ENCODE data around the gene PHLDB3. TPM values are rescaled to one million over a fixed set of nuclear protein-coding genes. Genes with fewer than 3 reads are reported as not detected.

PHLDB3 gene
- total and polyA plus RNA-seq, 2 of the 13 experiments (the other 11 are each of a cell fraction or from before 2014, with no cell fraction given), result 11.3 to 14.5 TPM

DNA sequence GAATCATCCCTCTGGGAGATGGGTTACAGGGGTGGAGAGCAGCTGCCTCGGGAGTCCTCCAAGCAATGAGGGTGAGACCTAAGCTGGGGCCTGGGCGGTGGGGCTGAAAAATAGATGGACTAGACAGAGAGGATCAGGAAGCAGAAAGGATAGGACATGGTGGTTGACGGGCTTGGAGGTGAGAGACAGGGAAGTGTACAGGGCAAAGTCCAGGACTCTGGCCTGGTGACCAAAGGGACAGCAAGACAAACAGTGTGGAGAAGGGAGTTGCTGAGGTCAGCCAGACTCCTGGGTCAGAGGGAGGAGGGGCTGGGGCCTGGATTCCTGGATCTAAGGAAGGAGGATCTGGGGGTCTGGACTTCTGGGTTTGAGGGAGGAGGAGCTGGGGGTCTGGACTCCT is 5.5 kb downstream of the PHLDB3 start:
- Histone ChIP-seq H3K27me3 (ENCODE audit: control insufficient read depth in 1 of 2, insufficient read depth in 2 of 2, low read length in 2 of 2) (no peaks in the 10 kb centered on the region; a peak in 1 of 5 replicates), H3K36me3 (replicated peaks in 1 of 2; ENCODE audit: control insufficient read depth in 1 of 2, insufficient read depth in 2 of 2, low read length in 2 of 2) (peaks cover 9 to 17% of the 10 kb centered on the region in 2 experiments; a peak in 3 of 5 replicates), H3K27ac (ENCODE audit: extremely low read length, insufficient read depth, low read length) (peak overlapping the region; percentile 71), H3K4me2 (ENCODE audit: low read depth, low read length) (peak overlapping the region; percentile 61), H3K9ac (ENCODE audit: insufficient read depth, low read depth, low read length) (peak overlapping the region; percentile 37), H3K4me3 (replicated peaks in 1 of 3; ENCODE audit: insufficient read depth in 1 of 3, low read depth in 2 of 3, low read length in 3 of 3) (peak overlapping the region in 1 of 3 experiments; percentile 45; a peak in 1 of 6 replicates), H3K4me1 (ENCODE audit: insufficient read depth, low read length) (peaks cover 42% of the 10 kb centered on the region), H2AFZ (ENCODE audit: low read length) (no peak overlapping the region), H3K9me3 (ENCODE audit: low read length) (no peaks in the 10 kb centered on the region), H4K20me1 (ENCODE audit: insufficient read depth, low read length) (no peaks in the 10 kb centered on the region), H3K79me2 (ENCODE audit: insufficient read depth, low read length) (peaks cover 11% of the 10 kb centered on the region)
- POLR2A ChIA-PET, result interaction anchor here (0.6 to 1.6 kb wide), 6 partner anchors 9 to 169 kb away, joined by 3 to 7 read pairs (median 4); no protein-coding TSS in a partner anchor
- intact Hi-C loops (cut with micrococcal nuclease; ENCODE audit: unreplicated experiment), result no loop called here
- ATAC-seq, result peak; percentile 75
- peak; percentile 94 for FAIRE-seq
- DNase-seq (ENCODE audit: low spot score), result peak; percentile 81
- in situ Hi-C loops (cut with HindIII; ENCODE audit: extremely low pct_ligation_motif_present, low pct_unique_long_range_greater_than_20kb), result no loop called here
- CTCF ChIA-PET (ENCODE audit: low intra/inter-chr PET ratio, low total read pairs), result interaction anchor here (0.6 kb wide), 1 partner anchor 53 kb away, joined by 3 read pairs; no protein-coding TSS in a partner anchor
- 16% methylated on average over 3 of the region's 3 CpGs for WGBS (ENCODE audit: low lambda C conversion rate)
- no TSS peak for BruUV-seq (replicated peaks)
- TF ChIP-seq, protein P1, sequence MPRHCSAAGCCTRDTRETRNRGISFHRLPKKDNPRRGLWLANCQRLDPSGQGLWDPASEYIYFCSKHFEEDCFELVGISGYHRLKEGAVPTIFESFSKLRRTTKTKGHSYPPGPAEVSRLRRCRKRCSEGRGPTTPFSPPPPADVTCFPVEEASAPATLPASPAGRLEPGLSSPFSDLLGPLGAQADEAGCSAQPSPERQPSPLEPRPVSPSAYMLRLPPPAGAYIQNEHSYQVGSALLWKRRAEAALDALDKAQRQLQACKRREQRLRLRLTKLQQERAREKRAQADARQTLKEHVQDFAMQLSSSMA (CRISPR knock-in tag; IDR thresholded peaks at IDR 0.05), result no peak
- no peak for TF ChIP-seq MIER2 (CRISPR knock-in tag; IDR thresholded peaks at IDR 0.05)
- TF ChIP-seq ZFP37 (CRISPR knock-in tag; IDR thresholded peaks at IDR 0.05; ENCODE audit: borderline replicate concordance), result peak; percentile 43; the same call in 1 of the 2 replicates
- no peak for TF ChIP-seq SRSF1 (optimal IDR thresholded peaks at IDR 0.05; ENCODE audit: low read depth, low read length)
- peak; percentile 86 for TF ChIP-seq SALL1 (CRISPR knock-in tag; IDR thresholded peaks at IDR 0.05)
- TF ChIP-seq MAFK (conservative IDR thresholded peaks at IDR 0.05 in 1 of 2, IDR thresholded peaks at IDR 0.05 in 1 of 2; ENCODE audit: low read length in 2 of 2), result peak; percentile 72
- no peak for TF ChIP-seq ZNF629 (CRISPR knock-in tag; conservative IDR thresholded peaks at IDR 0.05)
- 0 out of 2 replicates have a peak, but pooled peaks have one; percentile 54 for TF ChIP-seq POLR2AphosphoS2 (IDR thresholded peaks at IDR 0.05; ENCODE audit: low read depth, low read length)
- peak; percentile 77 for TF ChIP-seq ZNF792 (CRISPR knock-in tag; IDR thresholded peaks at IDR 0.05)
- no peak for TF ChIP-seq GMEB2 (CRISPR knock-in tag; IDR thresholded peaks at IDR 0.05; ENCODE audit: low read depth)
- 0 out of 2 replicates have a peak, but pooled peaks have one; percentile 29 for TF ChIP-seq ZNF510 (CRISPR knock-in tag; IDR thresholded peaks at IDR 0.05; ENCODE audit: low read depth)
- no peak for TF ChIP-seq RFX3 (CRISPR knock-in tag; IDR thresholded peaks at IDR 0.05)
- TF ChIP-seq, protein P2, sequence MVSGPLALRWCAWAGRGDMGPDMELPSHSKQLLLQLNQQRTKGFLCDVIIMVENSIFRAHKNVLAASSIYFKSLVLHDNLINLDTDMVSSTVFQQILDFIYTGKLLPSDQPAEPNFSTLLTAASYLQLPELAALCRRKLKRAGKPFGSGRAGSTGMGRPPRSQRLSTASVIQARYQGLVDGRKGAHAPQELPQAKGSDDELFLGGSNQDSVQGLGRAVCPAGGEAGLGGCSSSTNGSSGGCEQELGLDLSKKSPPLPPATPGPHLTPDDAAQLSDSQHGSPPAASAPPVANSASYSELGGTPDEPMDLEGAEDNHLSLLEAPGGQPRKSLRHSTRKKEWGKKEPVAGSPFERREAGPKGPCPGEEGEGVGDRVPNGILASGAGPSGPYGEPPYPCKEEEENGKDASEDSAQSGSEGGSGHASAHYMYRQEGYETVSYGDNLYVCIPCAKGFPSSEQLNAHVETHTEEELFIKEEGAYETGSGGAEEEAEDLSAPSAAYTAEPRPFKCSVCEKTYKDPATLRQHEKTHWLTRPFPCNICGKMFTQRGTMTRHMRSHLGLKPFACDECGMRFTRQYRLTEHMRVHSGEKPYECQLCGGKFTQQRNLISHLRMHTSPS (CRISPR knock-in tag; IDR thresholded peaks at IDR 0.05; ENCODE audit: low read depth), result no peak
- 0 out of 2 replicates have a peak, but pooled peaks have one; percentile 60 for TF ChIP-seq ZHX1 (CRISPR knock-in tag; IDR thresholded peaks at IDR 0.05; ENCODE audit: low read depth)
- no peak for TF ChIP-seq DBP (CRISPR knock-in tag; IDR thresholded peaks at IDR 0.05; ENCODE audit: not compliant biosample characterization)
- no peak for TF ChIP-seq ZNF207 (IDR thresholded peaks at IDR 0.05; ENCODE audit: borderline replicate concordance)
- TF ChIP-seq RARG (CRISPR knock-in tag; IDR thresholded peaks at IDR 0.05; ENCODE audit: low read depth), result no peak
- TF ChIP-seq MBD4 (IDR thresholded peaks at IDR 0.05; ENCODE audit: borderline replicate concordance, low read length), result no peak
